Superior temporal gyrus (tissue), 1 donor: ENCODE measurements around the gene NDRG2.
A peak's percentile ranks its signal among the peaks of the same experiment; 100 is the strongest.

Experiments
- DNase-seq: peaks from one replicate; pipeline ENCODE4 v3.0.0-alpha.2; 2016; ENCODE audit errors: extremely low spot score

Gene NDRG2

DNA sequence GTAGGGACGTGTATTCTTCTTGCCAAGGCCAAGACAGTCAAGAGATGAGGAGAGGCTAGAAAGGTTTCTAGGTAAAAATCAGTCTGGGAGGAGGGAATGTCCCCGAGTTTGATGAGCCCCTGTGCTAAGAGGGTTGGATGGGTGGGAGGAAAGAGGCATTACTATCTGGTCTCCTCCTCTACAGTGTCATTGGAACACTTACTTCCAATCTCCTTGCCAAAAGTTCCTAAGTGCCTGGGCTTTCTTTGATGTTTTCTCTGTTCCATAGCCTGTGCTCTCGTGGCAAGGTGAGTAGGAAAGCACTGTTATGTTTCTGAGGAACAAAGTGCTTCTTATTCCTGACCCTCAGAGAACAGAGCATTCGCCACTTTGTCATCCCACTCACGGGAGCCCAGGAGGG, 9.8 kb upstream of the NDRG2 start, which contains the start of gene RNASE13:
Gene RNASE13 (minus strand): TSS at position 101 of the 400 bp plus-strand sequence. CDS start 519 bp downstream, outside the sequence.
- DNase-seq, result no peak

DNA sequence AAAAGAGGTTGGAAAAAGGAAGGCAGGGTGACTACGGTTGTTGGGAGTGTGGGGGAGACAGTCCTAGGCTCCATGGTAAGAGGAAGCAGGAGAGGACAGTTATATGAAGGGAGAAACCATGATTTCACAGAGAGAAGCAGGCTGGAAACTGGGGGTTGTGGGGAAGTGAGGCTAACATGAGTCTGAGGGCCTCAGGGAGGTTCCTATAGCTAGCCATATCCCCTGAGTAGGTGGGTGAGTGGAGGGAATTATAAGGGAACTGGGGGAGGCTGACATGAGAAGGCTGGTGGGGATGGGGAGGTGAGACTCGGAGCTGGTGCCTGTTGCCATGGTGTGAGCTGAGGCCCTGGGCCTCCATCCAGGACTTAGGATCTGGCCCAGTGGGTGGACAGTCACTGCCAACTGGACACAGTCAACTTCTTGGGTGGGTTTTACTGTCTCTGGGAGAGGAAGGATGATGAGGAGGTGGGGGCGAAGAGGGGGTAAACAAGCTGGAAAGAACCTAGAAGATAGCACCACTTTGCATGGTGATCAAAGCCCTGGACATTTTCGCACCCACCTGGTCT, 8.4 kb upstream of the NDRG2 start:
- no peak for DNase-seq

GRCh38 chr14:21032326-21033132, 7.7 kb upstream of the NDRG2 start:
- DNase-seq, result no peak

DNA sequence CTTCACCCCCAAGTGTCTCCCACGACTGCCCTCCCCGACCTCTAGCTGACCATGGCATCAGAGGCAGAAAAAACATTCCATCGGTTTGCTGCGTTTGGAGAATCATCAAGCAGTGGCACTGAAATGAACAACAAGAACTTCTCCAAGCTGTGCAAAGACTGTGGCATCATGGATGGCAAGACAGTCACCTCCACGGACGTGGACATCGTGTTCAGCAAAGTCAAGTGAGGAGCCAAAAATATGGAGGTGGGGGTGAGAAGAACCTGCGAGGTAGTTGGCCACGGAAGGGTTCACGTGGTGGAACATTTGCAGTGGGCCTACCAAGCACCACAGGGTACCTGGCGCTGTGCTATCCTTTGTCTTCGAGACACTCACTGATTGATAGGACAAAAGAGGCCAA, 5.7 kb upstream of the NDRG2 start:
- DNase-seq, result no peak

DNA sequence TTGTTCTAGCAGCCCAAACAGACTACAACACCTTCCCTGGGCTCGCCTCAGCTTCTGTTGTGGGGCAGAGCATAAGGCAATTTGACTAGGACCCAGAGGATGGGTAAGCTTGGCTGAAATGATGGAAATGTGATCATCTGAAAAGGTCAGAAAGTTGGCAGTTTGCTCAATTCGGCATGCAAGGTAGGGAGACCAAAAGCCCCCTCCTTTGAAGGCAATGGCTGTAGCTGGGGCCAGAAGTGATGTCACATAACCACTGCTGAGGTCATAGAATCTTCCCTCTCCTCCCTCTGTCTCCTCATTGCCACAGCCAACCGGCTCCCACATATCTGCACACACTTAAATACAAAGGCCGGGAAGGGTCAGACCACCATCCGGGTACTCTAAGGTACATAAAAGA, 5.1 kb upstream of the NDRG2 start, which contains the start of gene TPPP2:
Gene TPPP2 (plus strand): TSS at position 301 of the 400 bp plus-strand sequence. CDS start 365 bp downstream, outside the sequence.
- no peak for DNase-seq

DNA sequence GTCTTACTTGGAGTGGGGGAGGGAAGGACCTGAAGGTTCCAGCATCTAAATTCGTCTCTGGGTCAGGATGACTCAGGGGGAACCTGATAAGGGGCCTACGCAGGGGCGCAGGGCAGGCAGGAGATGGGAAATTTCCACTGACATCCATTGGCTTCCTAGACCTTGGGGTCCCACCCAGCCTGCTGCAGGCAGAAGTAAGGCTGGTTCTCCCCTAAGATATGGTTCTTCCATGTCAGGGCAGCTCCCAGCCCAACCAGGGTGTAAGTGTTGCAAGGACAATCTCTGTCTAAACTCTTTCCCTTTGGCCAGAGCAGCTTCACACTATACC, 2.1 kb upstream of the NDRG2 start:
- DNase-seq, result no peak

DNA sequence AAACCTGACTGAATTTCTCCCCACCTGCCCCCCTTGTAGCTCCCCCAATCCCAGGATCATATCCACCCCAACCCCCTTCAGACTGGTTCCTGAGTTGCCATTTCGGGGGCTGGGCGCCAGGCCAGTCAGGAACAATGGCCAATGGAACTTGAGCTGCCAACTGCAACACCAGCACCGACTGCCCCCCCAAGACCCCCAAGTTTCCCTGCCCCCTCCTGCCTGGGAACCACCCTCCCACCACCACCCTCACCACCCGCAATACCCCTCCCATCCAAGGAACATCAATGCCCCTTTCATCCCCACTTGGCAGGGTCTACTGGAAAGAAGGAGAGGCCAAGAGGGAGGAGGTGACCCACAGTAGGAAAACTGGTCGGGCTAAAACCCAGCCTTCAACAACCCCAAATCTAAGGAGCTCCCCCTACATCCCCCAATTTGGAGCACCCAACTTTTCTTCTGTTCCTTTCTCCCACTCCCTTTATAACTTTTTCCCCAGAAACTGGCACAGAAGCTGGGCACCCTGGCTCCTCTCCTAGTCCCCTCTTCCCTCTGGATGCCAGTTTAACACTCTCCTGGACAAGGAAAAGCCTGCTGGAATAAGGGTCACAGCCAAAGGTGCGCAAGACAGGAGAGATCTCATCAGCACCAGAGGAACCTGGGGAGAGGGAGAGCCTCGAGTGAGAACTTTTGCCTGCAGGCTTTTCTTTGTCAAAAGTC, 1.6 kb upstream of the NDRG2 start:
- DNase-seq, result peak; percentile 90

- DNase-seq, result peak; percentile 76
These were observed 761 bp upstream of the NDRG2 start for GRCh38 chr14:21025371-21026273.

DNA sequence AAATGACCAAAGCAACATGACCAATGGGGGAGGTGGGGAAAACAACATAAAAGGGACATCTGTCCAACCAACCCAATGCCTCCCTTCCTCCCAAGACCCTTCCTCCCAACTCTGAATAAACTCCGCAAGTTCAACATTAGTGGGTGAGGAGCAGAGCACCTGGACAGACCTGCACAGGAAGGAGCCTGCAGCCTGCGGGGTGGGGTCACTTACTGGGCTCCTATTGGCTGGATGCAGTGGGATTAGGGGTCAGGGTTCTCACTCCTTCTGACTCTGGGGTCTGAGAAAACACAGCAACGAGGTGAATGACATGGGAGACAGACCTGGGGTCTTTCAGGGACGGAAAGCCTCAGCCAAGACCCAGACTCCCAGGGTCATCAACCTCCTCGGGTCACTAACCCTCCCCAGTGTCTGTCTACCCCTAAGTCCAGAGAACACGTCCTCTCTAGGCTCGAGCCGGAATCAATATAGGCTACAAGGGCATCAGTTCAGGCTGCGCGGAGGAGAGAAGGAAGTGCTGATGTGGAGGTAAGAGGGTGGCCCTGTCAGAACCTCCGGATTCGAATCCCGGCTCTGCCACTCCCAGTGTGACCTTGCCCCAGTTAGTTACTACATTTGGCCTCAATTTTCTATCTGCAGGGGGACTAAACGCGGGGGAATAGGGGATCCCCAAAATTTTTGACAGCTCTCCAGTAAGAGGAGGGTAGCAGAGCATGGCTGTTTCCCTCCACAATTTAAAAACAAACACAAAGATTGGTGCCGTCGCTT, 860 bp downstream of the NDRG2 start:
- no peak for DNase-seq

DNA sequence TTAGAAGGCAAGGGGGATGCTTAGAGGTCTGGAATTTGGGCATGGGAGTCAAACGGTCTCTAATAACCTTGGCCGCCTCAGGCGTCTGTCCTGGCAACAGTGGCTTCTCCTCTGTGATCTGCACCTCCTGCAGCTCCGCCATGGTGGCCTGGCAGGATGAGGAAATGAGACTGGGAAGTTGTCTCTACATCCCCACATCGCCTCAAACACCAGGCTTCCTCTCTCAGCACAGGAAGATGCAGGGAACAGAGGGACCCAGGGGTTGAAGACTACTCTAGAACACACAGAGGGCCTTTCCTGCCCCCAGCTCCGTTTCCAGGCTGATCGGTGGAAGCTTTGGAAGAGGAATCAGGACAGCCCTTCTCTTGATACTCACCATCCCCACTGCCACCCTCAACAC, 1.7 kb downstream of the NDRG2 start:
- no peak for DNase-seq

DNA sequence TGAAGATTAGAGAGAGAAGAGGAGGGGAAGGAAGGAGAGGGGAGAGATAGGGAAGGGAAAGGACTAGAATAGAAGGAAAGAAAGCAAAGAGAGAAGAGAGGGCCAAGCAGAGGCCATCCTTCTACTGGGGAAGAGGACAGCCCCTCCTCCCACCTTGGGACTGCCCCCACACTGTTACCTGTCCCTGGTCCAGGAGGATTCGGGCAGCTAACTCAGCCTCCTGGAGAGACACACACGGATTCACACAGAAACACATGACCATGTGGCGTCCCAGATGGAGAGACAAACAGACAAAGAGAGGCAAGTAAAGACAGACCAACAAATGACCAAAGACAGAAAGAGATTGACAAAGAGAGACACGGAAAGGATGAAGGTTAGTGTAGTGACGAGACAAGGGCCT, 2.2 kb downstream of the NDRG2 start:
- DNase-seq, result no peak

DNA sequence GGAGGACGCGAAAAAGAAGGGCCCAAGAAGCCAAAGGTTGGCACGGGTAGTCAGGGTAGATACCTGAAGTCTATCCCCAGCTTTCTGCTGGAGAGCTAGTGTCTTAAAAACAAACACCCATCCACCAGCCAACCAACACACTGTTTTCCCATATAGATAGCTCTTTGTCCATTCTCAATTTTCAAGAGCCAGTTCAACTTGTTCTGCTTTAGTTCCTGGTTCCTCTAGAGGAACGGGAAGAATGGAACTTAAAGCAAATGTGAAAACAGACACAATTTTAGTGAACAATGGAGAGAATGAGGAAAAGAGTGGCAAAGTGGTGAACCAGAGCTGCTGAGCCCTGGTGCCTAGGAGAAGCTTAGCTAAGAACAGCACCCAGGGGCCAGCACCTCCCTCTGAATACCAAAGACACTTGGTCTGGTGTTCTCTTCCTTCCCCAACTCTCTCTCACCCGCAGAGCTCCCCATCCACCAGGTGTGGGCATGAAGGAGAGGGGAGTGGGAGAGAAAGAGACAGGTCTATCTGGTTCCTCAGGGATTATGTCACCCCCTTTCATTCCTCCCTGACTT, 3.8 kb downstream of the NDRG2 start:
- DNase-seq, result no peak

- no peak for DNase-seq
These were observed 5.5 kb downstream of the NDRG2 start for GRCh38 chr14:21019366-21019765.

DNA sequence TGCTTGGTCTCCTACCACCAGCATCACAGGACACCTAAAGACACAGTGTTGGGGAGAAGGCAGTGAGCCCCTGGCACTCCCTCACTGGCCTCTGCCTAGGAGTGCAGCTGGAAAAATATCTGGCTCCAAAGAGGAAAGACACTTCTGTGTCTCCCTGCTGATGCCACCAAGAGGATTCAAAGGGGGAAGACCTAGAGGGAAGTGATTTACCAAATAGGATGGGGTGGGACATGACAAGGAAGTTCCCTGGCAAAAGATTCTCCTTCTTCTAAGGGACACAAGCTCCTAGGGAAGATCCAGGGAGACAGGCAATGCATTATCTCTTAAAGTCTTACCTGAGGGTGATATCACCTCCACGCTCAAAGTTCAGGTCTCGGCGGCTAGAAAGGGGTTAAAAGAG, 6.1 kb downstream of the NDRG2 start:
- DNase-seq, result no peak

DNA sequence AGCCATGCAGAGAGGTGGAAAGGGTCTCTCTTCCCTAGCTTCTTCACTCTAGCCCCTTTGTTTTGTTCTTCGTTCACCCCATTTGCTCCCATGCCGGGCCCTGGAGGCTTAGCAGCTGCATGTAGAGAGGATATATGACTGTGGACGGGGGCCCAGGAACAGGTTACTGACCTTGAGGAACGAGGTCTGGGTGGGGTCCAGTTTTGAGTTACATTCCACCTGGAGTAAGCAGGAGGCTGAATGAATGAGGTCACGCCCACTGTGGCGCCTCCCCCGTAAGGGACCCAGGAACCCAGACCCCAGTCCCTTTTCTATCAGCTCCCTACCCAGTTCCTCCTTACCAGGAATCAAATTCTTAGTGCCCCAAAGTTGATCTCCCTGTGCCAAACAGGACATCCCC, 6.6 kb downstream of the NDRG2 start:
- no peak for DNase-seq

- DNase-seq, result no peak
These were observed 7.2 kb downstream of the NDRG2 start for GRCh38 chr14:21017528-21018245.

- DNase-seq, result no peak
These were observed 8.3 kb downstream of the NDRG2 start for GRCh38 chr14:21016413-21017190.

DNA sequence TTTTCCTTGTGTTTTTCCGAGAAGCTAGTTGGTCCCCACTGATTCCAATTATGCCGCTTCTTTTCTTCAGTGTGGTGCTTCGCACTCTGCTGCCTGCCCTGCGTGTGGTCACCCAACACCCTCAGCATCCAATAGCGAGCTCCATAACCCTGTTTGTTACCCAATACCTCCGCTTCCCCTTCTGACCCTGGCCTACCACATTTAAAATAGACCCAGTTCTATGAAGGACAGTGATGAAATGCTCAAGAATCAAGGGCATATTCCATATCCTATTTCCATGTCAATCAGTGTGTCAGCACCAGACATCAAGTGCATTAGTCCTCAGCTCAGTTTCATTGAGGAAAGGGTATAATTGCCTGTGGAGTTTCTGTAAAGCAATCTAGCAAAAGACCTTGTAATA, 9.5 kb downstream of the NDRG2 start:
- peak; percentile 40 for DNase-seq

- DNase-seq, result peak; percentile 100
These were observed 10.1 kb downstream of the NDRG2 start for GRCh38 chr14:21014761-21015190.
